Lower leg skin (tissue), 3 donors: ENCODE results near the gene DIP2B.

Source experiments
- CTCF ChIP-seq, 3 donors: fragments of 450-650 bp; IDR thresholded peaks; one replicate each; pipeline ENCODE4 v1.5.1; 2016; ENCODE audit warnings: antibody characterized with exemption in 3 of 3, mild to moderate bottlenecking in 3 of 3, moderate library complexity in 2 of 3
- POLR2A ChIP-seq, 2 donors: fragments of 450-650 bp; IDR thresholded peaks; one replicate each; pipeline ENCODE4 v1.6.1; 2016 to 2017; ENCODE audit warnings: antibody characterized with exemption in 2 of 2, mild to moderate bottlenecking in 1 of 2, moderate library complexity in 1 of 2

- TF ChIP-seq POLR2A (IDR thresholded peaks at IDR 0.05) (no peak), CTCF (IDR thresholded peaks at IDR 0.05) (no peak)
Observed at GRCh38 chr12:50647479-50647878, 142.7 kb downstream of the DIP2B start.
